HepG2 (cell line): ENCODE measurements around the gene TMEM223. TPM values are rescaled to one million over a fixed set of nuclear protein-coding genes. Genes with fewer than 3 reads are reported as not detected.
A peak's percentile ranks its signal among the peaks of the same experiment; 100 is the strongest.

Experiments used
- ATAC-seq: fragments of 200-7000 bp; cut with Tn5 transposase; 3 replicates; pipeline ENCODE4 v1.9.1; 2020; ENCODE audit warnings: mild to moderate bottlenecking, moderate library complexity
- BruUV-seq: library from RNA; stranded (reverse); fragments of 400-500 nt; replicated peaks from 2 replicates; lab custom pipeline; 2021; lab: Mats Ljungman, UMichigan
- CTCF ChIA-PET: fragments of 300-600 bp; formaldehyde crosslinking; extraction: SDS; loops from one replicate; lab custom pipeline; 2021; ENCODE audit warnings: low total read pairs, inconsistent platforms, low intra/inter-chr PET ratio; lab: Yijun Ruan, JAX
- POLR2A ChIA-PET: fragments of 350-600 bp; sonication (Branson Sonifier 250); formaldehyde crosslinking; loops from one replicate; lab custom pipeline; 2020; ENCODE audit warnings: antibody characterized with exemption, inconsistent platforms; lab: Yijun Ruan, JAX
- DNase-seq: peaks from one replicate; pipeline ENCODE4 v3.0.0-alpha.2; 2015; ENCODE audit warnings: low spot score
- FAIRE-seq: peaks from 3 replicates; lab custom pipeline; 2011; peaks lifted over from hg19 to GRCh38; lab: Jason Lieb, UNC
- H2AFZ ChIP-seq: one replicate; pipeline ENCODE4 v1.6.1; 2011; ENCODE audit warnings: low read length, inconsistent platforms
- H3K27ac ChIP-seq: fragments of 300-600 bp; 3 replicates; pipeline ENCODE4 v1.8.0; 2011; ENCODE audit warnings: mixed run types, mild to moderate bottlenecking, mixed read lengths, low read length, inconsistent platforms; ENCODE audit not compliant: insufficient read depth; ENCODE audit errors: extremely low read length
- H3K27me3 ChIP-seq, 2 experiments: fragments of 200-600 bp in 1 of 2; 2 replicates in 1 of 2; 3 replicates in 1 of 2; pipeline versions ENCODE4 v1.6.0 to v1.8.0; 2011; ENCODE audit warnings: low read length in 2 of 2, mild to moderate bottlenecking in 2 of 2, moderate library complexity in 2 of 2, inconsistent platforms in 1 of 2; ENCODE audit not compliant: insufficient read depth in 2 of 2, control insufficient read depth in 1 of 2
- H3K36me3 ChIP-seq, 2 experiments: fragments of 200-600 bp in 1 of 2; replicated peaks in 1 of 2; 2 replicates in 1 of 2; 3 replicates in 1 of 2; pipeline versions ENCODE4 v1.5.1 to v1.8.0; 2011; ENCODE audit warnings: low read length in 2 of 2, inconsistent platforms in 1 of 2; ENCODE audit not compliant: insufficient read depth in 2 of 2, control insufficient read depth in 1 of 2
- H3K4me1 ChIP-seq: 2 replicates; pipeline ENCODE4 v1.5.1; 2012; ENCODE audit warnings: low read length, inconsistent platforms; ENCODE audit not compliant: insufficient read depth
- H3K4me2 ChIP-seq: 2 replicates; pipeline ENCODE4 v1.6.0; 2011; ENCODE audit warnings: low read depth, low read length, inconsistent platforms
- H3K4me3 ChIP-seq, 3 experiments: fragments of 200-600 bp in 1 of 3; sonication (generic), shearing (Covaris generic) in 1 of 3; replicated peaks in 1 of 3; 2 replicates each; pipeline ENCODE4 v1.5.1; 2011 to 2016; ENCODE audit warnings: low read length in 3 of 3, inconsistent platforms in 2 of 3, low read depth in 2 of 3, mild to moderate bottlenecking in 2 of 3, control low read depth in 1 of 3, mixed read lengths in 1 of 3; ENCODE audit not compliant: insufficient read depth in 1 of 3
- H3K79me2 ChIP-seq: one replicate; pipeline ENCODE4 v1.6.1; 2011; ENCODE audit warnings: low read length, inconsistent platforms; ENCODE audit not compliant: insufficient read depth
- H3K9ac ChIP-seq: 2 replicates; pipeline ENCODE4 v1.6.0; 2011; ENCODE audit warnings: mild to moderate bottlenecking, low read depth, low read length, inconsistent platforms; ENCODE audit not compliant: insufficient read depth
- H3K9me3 ChIP-seq: 2 replicates; pipeline ENCODE4 v1.5.1; 2012; ENCODE audit warnings: mild to moderate bottlenecking, low read length
- H4K20me1 ChIP-seq: 2 replicates; pipeline ENCODE4 v1.6.0; 2011; ENCODE audit warnings: inconsistent platforms, mild to moderate bottlenecking, low read length, moderate library complexity; ENCODE audit not compliant: insufficient read depth
- ATAD3A ChIP-seq: sonication (generic); formaldehyde crosslinking; IDR thresholded peaks from 2 replicates; pipeline ENCODE4 v1.4.0; 2020; ENCODE audit warnings: missing genetic modification reagents
- BHLHE40 ChIP-seq: IDR thresholded peaks from 2 replicates; pipeline ENCODE4 v1.6.1; 2011; ENCODE audit warnings: low read length, improper control_type of control experiment
- HDAC1 ChIP-seq: sonication (generic); formaldehyde crosslinking; IDR thresholded peaks from 2 replicates; pipeline ENCODE4 v1.5.1; 2020; ENCODE audit warnings: mild to moderate bottlenecking, missing genetic modification reagents
- MIXL1 ChIP-seq: IDR thresholded peaks from 2 replicates; pipeline ENCODE4 v1.6.1; 2016
- ONECUT2 ChIP-seq: sonication (generic); formaldehyde crosslinking; IDR thresholded peaks from 2 replicates; pipeline ENCODE4 v1.4.0; 2020; ENCODE audit warnings: missing genetic modification reagents
- PRDM15 ChIP-seq: sonication (generic); formaldehyde crosslinking; IDR thresholded peaks from 2 replicates; pipeline ENCODE4 v1.4.0; 2020; ENCODE audit warnings: missing genetic modification reagents
- SIN3A ChIP-seq: IDR thresholded peaks from 2 replicates; pipeline ENCODE4 v1.6.1; 2011; ENCODE audit warnings: low read depth, mild to moderate bottlenecking, control low read depth, low read length, borderline replicate concordance
- YY1 ChIP-seq: IDR thresholded peaks from 2 replicates; pipeline ENCODE4 v1.6.1; 2011; ENCODE audit warnings: low read length, low read depth, moderate library complexity, mild to moderate bottlenecking; ENCODE audit not compliant: insufficient read depth, insufficient replicate concordance
- ZFP37 ChIP-seq: sonication (generic); formaldehyde crosslinking; IDR thresholded peaks from 2 replicates; pipeline ENCODE4 v1.4.0; 2020; ENCODE audit warnings: missing genetic modification reagents, borderline replicate concordance
- ZNF501 ChIP-seq: sonication (generic); formaldehyde crosslinking; IDR thresholded peaks from 2 replicates; pipeline ENCODE4 v1.5.1; 2020; ENCODE audit warnings: mild to moderate bottlenecking, moderate library complexity, missing genetic modification reagents
- ZNF629 ChIP-seq: sonication (generic); formaldehyde crosslinking; conservative IDR thresholded peaks from 2 replicates; pipeline ENCODE4 v1.5.0; 2020; ENCODE audit warnings: missing genetic modification reagents
- ZNF724P ChIP-seq: sonication (generic); formaldehyde crosslinking; IDR thresholded peaks from 2 replicates; pipeline ENCODE4 v1.8.0; 2022; ENCODE audit warnings: missing genetic modification reagents, borderline replicate concordance
- WGBS: methylation state at CpG from one replicate; pipeline ENCODE4 v1.1.6; 2017; ENCODE audit warnings: low lambda C conversion rate; 5-methylcytosine and 5-hydroxymethylcytosine counted together
- in situ Hi-C: cut with HindIII; loops from 2 replicates; pipeline ENCODE4 v1.10.0; 2017; ENCODE audit warnings: low pct_unique_long_range_greater_than_20kb; ENCODE audit not compliant: extremely low pct_ligation_motif_present
- intact Hi-C: fragments of 100-400 bp; cut with micrococcal nuclease; formaldehyde crosslinking; loops from one replicate; pipeline ENCODE4 v1.10.0; 2022; ENCODE audit not compliant: unreplicated experiment
- polyA plus RNA-seq, 8 experiments: library from polyadenylated mRNA; depleted of rRNA in 3 of 8; stranded (reverse) in 7 of 8; unstranded in 1 of 8; fragments of >200 nt; fragmentation: Illumina TruSeq in 4 of 8; extraction: Trizol in 4 of 8; gene quantifications; 2 replicates each; pipeline versions ENCODE4 v1.2.1 to v1.2.3, GENCODE V29; 2011 to 2016; ENCODE audit warnings: low read depth in 4 of 8, missing spikeins in 1 of 8, mixed read lengths in 1 of 8; ENCODE audit not compliant: insufficient read depth in 1 of 8
- total RNA-seq, 5 experiments: library from RNA; depleted of rRNA; stranded (reverse); fragments of >200 nt; fragmentation: Illumina TruSeq; extraction: Trizol; gene quantifications; 2 replicates each; pipeline ENCODE4 v1.2.3, GENCODE V29; 2016; ENCODE audit warnings: low read depth in 1 of 5
- TF ChIP-seq, protein P1 (sequence below): sonication (generic); formaldehyde crosslinking; IDR thresholded peaks from 2 replicates; pipeline ENCODE4 v1.4.0; 2020; ENCODE audit warnings: mild to moderate bottlenecking, missing genetic modification reagents

The TMEM223 gene
- total and polyA plus RNA-seq, 2 of the 13 experiments (the other 11 are each of a cell fraction or from before 2014, with no cell fraction given): 19.5 to 24.9 TPM

- Histone ChIP-seq H3K9me3 (no peaks in the 10 kb centered on the region), H3K9ac (peak overlapping the region; percentile 94), H3K27ac (peak overlapping the region; percentile 95), H4K20me1 (no peaks in the 10 kb centered on the region), H3K4me1 (peaks cover 32% of the 10 kb centered on the region), H3K36me3 (peaks cover 20 to 42% of the 10 kb centered on the region in 2 experiments), H3K79me2 (peaks cover 29% of the 10 kb centered on the region), H2AFZ (no peak overlapping the region), H3K4me3 (peak overlapping the region; percentile 78 to 100 (median 99)), H3K27me3 (no peaks in the 10 kb centered on the region; a peak in 1 of 5 replicates), H3K4me2 (peak overlapping the region; percentile 90)
- ChIA-PET POLR2A (interaction anchor here (0.9 to 4.7 kb wide), 21 partner anchors 9 to 209 kb away, joined by 3 to 164 read pairs (median 12); partner anchors contain the start of genes B3GAT3, BSCL2, C11orf98 and CSKMT), CTCF (no interaction called here)
- peak; percentile 57 for DNase-seq
- no peak for FAIRE-seq
- 2% methylated on average over 26 of the region's 33 CpGs for WGBS
- no TSS peak for BruUV-seq
- intact Hi-C loops (loop anchor here (1.0 to 2.0 kb wide), 3 partner anchors 10 to 44 kb away; partner anchors contain the start of genes NXF1 and TMEM179B), in situ Hi-C loops (loop anchor here (5.0 kb wide), 1 partner anchor 44 kb away; the partner anchor contains the start of gene TMEM179B)
- peak; percentile 49 for ATAC-seq
- TF ChIP-seq BHLHE40 (no peak), HDAC1 (CRISPR knock-in tag) (peak; percentile 56; the same call in 1 of the 2 replicates), ZNF629 (no peak), ZNF724P (CRISPR knock-in tag) (no peak), YY1 (peak; percentile 26), ZNF501 (CRISPR knock-in tag) (peak; percentile 40; the same call in 1 of the 2 replicates), PRDM15 (CRISPR knock-in tag) (peak; percentile 98), ATAD3A (CRISPR knock-in tag) (no peak), ONECUT2 (CRISPR knock-in tag) (no peak), MIXL1 (CRISPR knock-in tag) (no peak), SIN3A (peak; percentile 47; the same call in 1 of the 2 replicates), ZFP37 (no peak)
- TF ChIP-seq, protein P1, sequence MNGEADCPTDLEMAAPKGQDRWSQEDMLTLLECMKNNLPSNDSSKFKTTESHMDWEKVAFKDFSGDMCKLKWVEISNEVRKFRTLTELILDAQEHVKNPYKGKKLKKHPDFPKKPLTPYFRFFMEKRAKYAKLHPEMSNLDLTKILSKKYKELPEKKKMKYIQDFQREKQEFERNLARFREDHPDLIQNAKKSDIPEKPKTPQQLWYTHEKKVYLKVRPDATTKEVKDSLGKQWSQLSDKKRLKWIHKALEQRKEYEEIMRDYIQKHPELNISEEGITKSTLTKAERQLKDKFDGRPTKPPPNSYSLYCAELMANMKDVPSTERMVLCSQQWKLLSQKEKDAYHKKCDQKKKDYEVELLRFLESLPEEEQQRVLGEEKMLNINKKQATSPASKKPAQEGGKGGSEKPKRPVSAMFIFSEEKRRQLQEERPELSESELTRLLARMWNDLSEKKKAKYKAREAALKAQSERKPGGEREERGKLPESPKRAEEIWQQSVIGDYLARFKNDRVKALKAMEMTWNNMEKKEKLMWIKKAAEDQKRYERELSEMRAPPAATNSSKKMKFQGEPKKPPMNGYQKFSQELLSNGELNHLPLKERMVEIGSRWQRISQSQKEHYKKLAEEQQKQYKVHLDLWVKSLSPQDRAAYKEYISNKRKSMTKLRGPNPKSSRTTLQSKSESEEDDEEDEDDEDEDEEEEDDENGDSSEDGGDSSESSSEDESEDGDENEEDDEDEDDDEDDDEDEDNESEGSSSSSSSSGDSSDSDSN (CRISPR knock-in tag): peak; percentile 67; the same call in 1 of the 2 replicates
Measured at GRCh38 chr11:62830904-62831519, 39.2 kb upstream of the TMEM223 start.
